Stomach (tissue), 9 donors: ENCODE results near the gene EMX1. TPM values are rescaled to one million over a fixed set of nuclear protein-coding genes. Genes with fewer than 3 reads are reported as not detected.

Experiments used
- DNase-seq, 2 donors: peaks; one replicate each; pipeline versions ENCODE4 v3.0.0 to v3.0.0-alpha.2; 2013 to 2019
- H3K27ac ChIP-seq, 5 donors: fragments of 200-600 bp in 4 of 5; sonication (generic) in 4 of 5; one replicate each; pipeline ENCODE4 v1.5.1; 2013 to 2019; ENCODE audit warnings: mild to moderate bottlenecking in 1 of 5, moderate library complexity in 1 of 5
- H3K27me3 ChIP-seq, 3 donors: fragments of 200-600 bp; sonication (generic); one replicate each; pipeline ENCODE4 v1.5.1; 2017 to 2019; ENCODE audit warnings: mixed run types in 1 of 3
- H3K36me3 ChIP-seq, 4 donors: fragments of 200-600 bp; sonication (generic); 1 replicate in 3 of 4; 2 replicates in 1 of 4; pipeline ENCODE4 v1.5.1; 2016 to 2019
- H3K4me1 ChIP-seq, 4 donors: fragments of 200-600 bp; sonication (generic); one replicate each; pipeline ENCODE4 v1.5.1; 2016 to 2019
- H3K4me3 ChIP-seq, 4 donors: fragments of 200-600 bp; sonication (generic) in 3 of 4; one replicate each; pipeline ENCODE4 v1.5.1; 2016 to 2019; ENCODE audit warnings: mild to moderate bottlenecking in 1 of 4
- H3K9me3 ChIP-seq, 4 donors: fragments of 200-600 bp; sonication (generic); one replicate each; pipeline ENCODE4 v1.5.1; 2016 to 2019
- CTCF ChIP-seq, 7 experiments: fragments of 450-650 bp in 4 of 7; fragments of 200-600 bp in 3 of 7; sonication (generic) in 3 of 7; IDR thresholded peaks; one replicate each; pipeline ENCODE4 v1.5.1; 2016 to 2019; ENCODE audit warnings: antibody characterized with exemption in 7 of 7, control low read depth in 2 of 7, mild to moderate bottlenecking in 1 of 7
- EP300 ChIP-seq: sonication (generic); formaldehyde crosslinking; IDR thresholded peaks from one replicate; pipeline ENCODE4 v1.6.1; 2017; ENCODE audit warnings: antibody characterized with exemption
- POLR2A ChIP-seq, 4 donors: fragments of 450-650 bp; IDR thresholded peaks; one replicate each; pipeline ENCODE4 v1.6.1; 2016; ENCODE audit warnings: antibody characterized with exemption in 4 of 4, control low read depth in 2 of 4, mild to moderate bottlenecking in 1 of 4, moderate library complexity in 1 of 4
- POLR2AphosphoS5 ChIP-seq, 3 donors: sonication (generic); formaldehyde crosslinking; IDR thresholded peaks; one replicate each; pipeline ENCODE4 v1.6.1; 2016; ENCODE audit warnings: antibody characterized with exemption in 3 of 3
- WGBS, 5 donors: extraction: QIAGEN DNeasy Blood & Tissue Kit in 3 of 5; methylation state at CpG; one replicate each; pipeline versions ENCODE4 v1.1.5 to v1.1.7; 2013 to 2018; 5-methylcytosine and 5-hydroxymethylcytosine counted together
- intact Hi-C: fragments of 100-400 bp; cut with DNase I; formaldehyde crosslinking; loops from one replicate; pipeline ENCODE4 v1.15.1; 2023; ENCODE audit warnings: low total_unique reads
- polyA plus RNA-seq, 3 donors: library from polyadenylated mRNA; stranded (reverse); fragments of 200-250 nt; gene quantifications; one replicate each; pipeline ENCODE4 v1.2.3, GENCODE V29; 2013
- total RNA-seq, 5 donors: library from RNA; depleted of rRNA; stranded (reverse); fragments of >200 nt; gene quantifications; one replicate each; pipeline versions ENCODE4 v1.1.0 to v1.2.3, GENCODE V29; 2014 to 2016
- donor health status: healthy with polysubstance abuse.
- donor health status: Bipolar disorder and iron deficiency.
- donor health status: healthy.

Gene EMX1
- total and polyA plus RNA-seq, 8 donors: 0.18 to 32.1 (median 0.62) TPM; not detected in 5

DNA sequence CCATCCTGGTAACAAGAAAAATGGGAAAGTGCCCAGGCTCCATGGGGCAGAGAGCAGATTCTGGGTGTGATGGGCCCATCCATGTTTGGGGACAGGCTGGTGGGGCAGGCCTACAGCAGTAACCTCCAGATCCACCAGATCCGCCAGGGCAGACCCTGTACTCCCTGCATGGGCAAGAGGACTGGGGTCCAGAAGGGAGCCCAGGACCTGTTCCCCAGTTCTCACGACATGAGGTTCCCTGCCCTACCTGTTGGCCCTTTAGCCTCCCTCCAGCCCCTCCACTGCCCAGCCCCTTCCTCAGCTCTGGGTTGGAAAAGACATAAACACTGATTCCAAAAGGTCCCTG, 38.7 kb downstream of the EMX1 start:
- peaks cover 0 to 21% (median 2%) of the 10 kb centered on the region in 4 donors for H3K36me3 ChIP-seq
- H3K9me3 ChIP-seq: no peaks in the 10 kb centered on the region
- no peak for DNase-seq
- no peaks in the 10 kb centered on the region for H3K4me1 ChIP-seq
- no peak overlapping the region for H3K4me3 ChIP-seq
- H3K27ac ChIP-seq: no peak overlapping the region
- 83 to 100% (median 100%) methylated on average over 2 of the region's 2 CpGs for WGBS, 5 donors
- intact Hi-C loops: no loop called here
- no peaks in the 10 kb centered on the region for H3K27me3 ChIP-seq
- TF ChIP-seq EP300 (no peak), POLR2A (IDR thresholded peaks at IDR 0.05) (no peak), POLR2AphosphoS5 (IDR thresholded peaks at IDR 0.05) (no peak), CTCF (IDR thresholded peaks at IDR 0.05) (no peak)

GRCh38 chr2:72956936-72957335, 39.6 kb downstream of the EMX1 start:
- H3K9me3 ChIP-seq: no peaks in the 10 kb centered on the region
- TF ChIP-seq CTCF (IDR thresholded peaks at IDR 0.05): no peak
- TF ChIP-seq EP300: no peak
- no peak for TF ChIP-seq POLR2A (IDR thresholded peaks at IDR 0.05)
- no peak for TF ChIP-seq POLR2AphosphoS5 (IDR thresholded peaks at IDR 0.05)
- H3K4me3 ChIP-seq: no peak overlapping the region
- 88 to 95% (median 89%) methylated on average over 3 of the region's 3 CpGs for WGBS, 5 donors
- DNase-seq: no peak
- H3K36me3 ChIP-seq: peaks cover 0 to 21% (median 3%) of the 10 kb centered on the region in 4 donors
- intact Hi-C loops: no loop called here
- no peaks in the 10 kb centered on the region for H3K27me3 ChIP-seq
- H3K27ac ChIP-seq: no peak overlapping the region
- H3K4me1 ChIP-seq: no peaks in the 10 kb centered on the region

- no peak overlapping the region for H3K4me3 ChIP-seq
- intact Hi-C loops: no loop called here
- H3K27me3 ChIP-seq: no peaks in the 10 kb centered on the region
- DNase-seq: no peak
- no peaks in the 10 kb centered on the region for H3K9me3 ChIP-seq
- WGBS, 5 donors: 94 to 99% (median 96%) methylated on average over 12 to 13 of the region's 13 CpGs
- no peaks in the 10 kb centered on the region for H3K4me1 ChIP-seq
- H3K27ac ChIP-seq: no peak overlapping the region
- H3K36me3 ChIP-seq: peaks cover 0 to 21% (median 3%) of the 10 kb centered on the region in 4 donors
- TF ChIP-seq POLR2AphosphoS5 (IDR thresholded peaks at IDR 0.05) (no peak), EP300 (no peak), CTCF (IDR thresholded peaks at IDR 0.05) (no peak)
These were observed 41.4 kb downstream of the EMX1 start for GRCh38 chr2:72958542-72959385.

GRCh38 chr2:72959554-72959953, 42.2 kb downstream of the EMX1 start:
- no peak for TF ChIP-seq POLR2A (IDR thresholded peaks at IDR 0.05)
- TF ChIP-seq POLR2AphosphoS5 (IDR thresholded peaks at IDR 0.05): no peak
- TF ChIP-seq CTCF (IDR thresholded peaks at IDR 0.05): no peak
- TF ChIP-seq EP300: no peak
- intact Hi-C loops: no loop called here
- H3K4me3 ChIP-seq: no peak overlapping the region
- H3K27me3 ChIP-seq: no peaks in the 10 kb centered on the region
- no peaks in the 10 kb centered on the region for H3K4me1 ChIP-seq
- DNase-seq: no peak
- H3K27ac ChIP-seq: no peak overlapping the region
- H3K9me3 ChIP-seq: no peaks in the 10 kb centered on the region
- 92 to 97% (median 93%) methylated on average over 8 of the region's 8 CpGs for WGBS, 5 donors
- peaks cover 0 to 21% (median 3%) of the 10 kb centered on the region in 4 donors for H3K36me3 ChIP-seq
